ENCODE measurements around the gene FRRS1.
A peak's percentile ranks its signal among the peaks of the same experiment; 100 is the strongest.

FRRS1 gene

DNA sequence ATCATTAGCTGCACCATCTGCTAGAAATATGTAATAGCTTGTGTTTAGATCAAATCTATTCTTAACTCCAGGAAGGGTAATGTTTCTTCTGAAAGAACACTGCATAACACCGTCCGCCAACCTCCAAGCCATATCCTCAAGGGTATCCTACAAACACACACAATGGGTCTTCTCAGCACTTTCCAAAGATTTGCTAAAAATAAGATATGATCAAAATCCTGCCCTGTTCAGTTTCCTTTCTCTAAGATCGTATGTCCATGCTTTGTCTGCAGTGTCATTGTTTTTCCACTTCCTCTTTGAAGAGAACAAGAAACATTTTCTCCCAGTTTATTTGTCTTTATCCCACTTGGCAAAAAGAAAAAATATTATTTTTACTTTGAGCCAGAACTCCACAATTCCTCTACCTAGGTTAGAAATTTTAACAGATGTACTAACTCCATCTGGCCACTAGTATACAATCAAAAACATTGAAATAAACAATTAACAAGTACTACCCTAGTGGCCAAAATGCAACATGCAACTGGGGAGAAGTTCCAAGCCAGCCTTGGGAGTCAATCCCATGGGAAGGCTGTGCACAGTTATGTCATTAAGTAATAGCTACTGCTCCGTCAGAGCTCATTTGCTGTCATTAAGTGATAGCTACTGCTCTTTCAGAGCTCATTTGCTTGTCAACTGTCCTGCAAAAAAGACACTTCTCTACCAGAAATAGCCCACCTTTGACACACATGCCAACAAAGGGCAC lies 37.8 kb downstream of the FRRS1 start:
- peak; percentile 7 for DNase-seq (ENCODE audit: low spot score)

DNA sequence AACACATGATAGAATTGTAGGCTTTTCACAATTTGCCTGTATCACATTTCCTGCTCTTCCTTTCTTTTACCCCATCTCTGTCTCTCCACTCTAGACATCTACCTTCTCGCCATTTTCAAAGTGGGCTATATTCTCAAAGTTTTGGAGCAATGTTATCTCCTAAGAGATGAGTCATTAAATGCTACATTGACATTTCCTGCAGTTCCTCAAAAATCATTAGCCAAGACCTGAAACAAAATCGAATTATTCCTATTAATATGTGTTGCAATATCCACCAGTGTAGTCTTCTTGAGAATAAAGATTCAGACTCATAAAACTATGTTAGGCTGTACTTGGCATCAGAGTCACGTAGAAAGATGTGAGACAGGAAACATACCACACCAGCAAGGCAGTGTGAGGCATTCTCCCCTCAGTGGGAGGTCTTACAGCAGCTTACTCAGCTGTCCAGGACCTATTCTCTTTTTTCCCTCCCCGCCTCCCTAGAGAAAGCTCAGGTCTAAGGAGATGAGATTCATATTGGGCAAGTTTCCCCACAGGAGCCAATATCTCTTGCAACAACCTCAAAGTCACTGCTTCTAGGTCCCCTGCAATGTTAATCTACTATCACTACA lies 38.8 kb downstream of the FRRS1 start:
- no peak for DNase-seq (ENCODE audit: low spot score)

DNA sequence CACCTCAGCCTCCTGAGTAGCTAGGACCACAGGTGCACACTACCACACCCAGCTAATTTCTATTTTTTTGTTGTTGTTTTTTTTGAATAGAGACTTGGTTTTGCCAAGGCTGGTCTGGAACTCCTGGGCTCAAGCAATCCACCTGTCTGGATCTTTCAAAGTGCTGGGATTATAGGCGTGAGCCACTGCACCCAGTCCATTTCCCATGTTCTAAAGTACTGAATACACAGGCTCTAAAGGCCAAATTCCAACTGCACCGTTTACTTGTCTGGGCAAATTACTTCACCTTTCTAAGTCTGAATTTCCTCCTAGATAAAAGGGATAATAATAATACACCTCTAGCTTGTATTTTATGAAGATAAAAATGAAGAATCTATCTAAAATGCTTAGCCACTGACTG lies 39.6 kb downstream of the FRRS1 start:
- DNase-seq (ENCODE audit: low spot score): no peak

DNA sequence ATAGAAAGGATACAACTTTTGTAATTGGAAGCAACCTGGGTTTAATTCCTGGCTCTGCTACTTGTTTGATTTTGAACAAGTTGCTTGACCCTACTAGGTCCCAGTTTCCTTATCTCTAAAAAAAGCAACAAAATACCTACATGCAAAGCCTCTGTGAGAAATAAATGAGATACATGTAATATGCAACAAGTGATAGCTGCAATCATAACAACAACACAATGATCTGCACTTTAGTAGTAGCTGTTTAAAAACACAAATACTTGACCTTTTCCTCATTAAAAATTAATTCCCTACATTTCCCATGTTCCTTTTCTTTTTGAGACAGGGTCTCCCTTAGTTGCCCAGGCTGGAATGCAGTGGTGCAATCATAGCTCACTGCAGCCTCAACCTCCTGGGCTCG lies 40.0 kb downstream of the FRRS1 start:
- no peak for DNase-seq (ENCODE audit: low spot score)

DNA sequence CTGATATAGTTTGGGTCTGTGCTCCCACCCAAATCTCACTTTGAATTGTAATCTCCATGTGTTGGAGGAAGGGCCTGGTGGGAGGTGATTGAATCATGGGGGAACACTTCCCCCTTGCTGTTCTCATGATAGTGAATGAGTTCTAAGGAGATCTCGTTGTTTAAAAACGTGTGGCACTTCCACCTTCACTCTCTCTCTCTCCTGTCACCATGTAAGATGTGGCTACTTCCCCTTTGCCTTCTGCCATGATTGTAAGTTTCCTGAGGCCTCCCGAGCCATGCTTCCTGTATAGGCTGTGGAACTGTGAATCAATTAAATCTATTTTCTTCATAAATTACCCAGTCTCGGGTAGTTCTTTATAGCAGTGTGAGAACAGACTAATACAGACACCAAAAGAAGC lies 40.4 kb downstream of the FRRS1 start:
- DNase-seq (ENCODE audit: low spot score): no peak

DNA sequence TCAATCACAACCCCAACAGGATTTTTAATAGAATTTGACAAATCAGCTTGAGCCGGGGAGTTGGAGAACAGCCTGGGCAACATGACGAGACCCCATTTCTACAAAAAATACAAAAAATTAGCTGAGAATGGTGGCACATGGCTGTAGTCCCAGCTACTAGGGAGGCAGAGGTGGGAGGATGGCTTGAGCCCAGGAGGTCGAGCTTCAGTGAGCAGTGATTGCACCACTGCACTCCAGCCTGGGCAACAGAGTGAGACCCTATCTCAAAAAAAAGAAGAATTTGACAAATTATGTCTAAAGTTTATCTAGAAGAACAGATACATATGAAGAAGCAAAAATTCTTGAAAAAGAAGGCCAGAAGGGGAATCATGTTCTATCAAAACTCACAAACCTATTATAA lies 43.2 kb downstream of the FRRS1 start:
- no peak for DNase-seq (ENCODE audit: low spot score)

DNA sequence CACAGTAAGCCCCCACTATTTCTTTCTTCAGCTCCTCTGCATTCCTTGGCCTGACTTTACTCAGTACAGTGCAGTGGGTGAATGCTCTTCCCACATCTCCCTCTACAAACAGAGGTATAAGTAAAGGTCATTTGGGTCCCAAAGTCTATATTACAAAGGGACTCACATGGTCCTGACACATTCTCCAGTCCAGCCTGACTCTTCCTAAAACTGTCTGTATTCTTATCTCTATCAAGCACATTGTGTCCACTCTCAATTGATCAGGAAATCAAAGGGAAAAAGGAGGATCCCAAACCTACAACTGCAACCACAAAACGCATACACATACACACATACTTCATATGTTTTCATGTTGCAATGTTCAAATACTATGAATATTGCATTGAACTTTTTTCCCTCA lies 49.4 kb downstream of the FRRS1 start:
- DNase-seq (ENCODE audit: low spot score): no peak

DNA sequence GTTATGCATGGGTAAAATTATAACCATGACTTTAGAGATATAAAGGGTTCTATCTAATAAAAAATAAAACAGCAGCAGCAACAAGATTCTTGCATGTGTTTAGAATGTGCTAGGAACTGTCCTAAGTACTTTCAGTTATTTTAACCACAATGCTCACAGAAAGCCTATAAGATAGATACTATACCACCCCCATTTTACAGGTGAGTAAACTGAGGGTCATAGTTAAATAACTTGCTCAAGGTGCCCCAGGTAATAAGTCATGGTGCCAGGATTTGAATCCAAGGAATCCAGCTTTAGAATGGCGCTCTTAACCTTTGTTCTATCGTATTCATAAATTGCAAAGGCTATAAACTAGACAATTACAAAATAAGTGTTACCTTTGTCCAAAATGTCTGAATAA lies 53.4 kb downstream of the FRRS1 start:
- DNase-seq (ENCODE audit: low spot score): no peak

DNA sequence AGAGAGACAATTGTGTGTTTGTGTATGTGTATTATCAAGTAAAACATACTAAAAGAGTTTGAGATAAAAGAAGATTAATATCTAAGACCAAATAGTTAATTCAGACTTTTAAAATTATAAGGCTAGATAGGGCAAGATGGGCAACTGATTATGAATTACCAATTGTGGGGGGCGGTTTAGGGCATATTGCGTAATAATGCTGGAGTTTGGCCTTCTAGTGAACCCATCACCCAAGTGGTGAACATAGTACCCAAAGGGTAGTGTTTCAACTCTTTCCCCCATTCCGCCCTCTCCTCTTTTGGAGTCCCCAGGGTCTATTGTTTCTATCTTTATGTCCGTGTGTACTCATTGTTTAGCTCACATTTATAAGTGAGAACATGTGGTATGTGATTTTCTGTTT lies 55.4 kb downstream of the FRRS1 start:
- no peak for DNase-seq (ENCODE audit: low spot score)

DNA sequence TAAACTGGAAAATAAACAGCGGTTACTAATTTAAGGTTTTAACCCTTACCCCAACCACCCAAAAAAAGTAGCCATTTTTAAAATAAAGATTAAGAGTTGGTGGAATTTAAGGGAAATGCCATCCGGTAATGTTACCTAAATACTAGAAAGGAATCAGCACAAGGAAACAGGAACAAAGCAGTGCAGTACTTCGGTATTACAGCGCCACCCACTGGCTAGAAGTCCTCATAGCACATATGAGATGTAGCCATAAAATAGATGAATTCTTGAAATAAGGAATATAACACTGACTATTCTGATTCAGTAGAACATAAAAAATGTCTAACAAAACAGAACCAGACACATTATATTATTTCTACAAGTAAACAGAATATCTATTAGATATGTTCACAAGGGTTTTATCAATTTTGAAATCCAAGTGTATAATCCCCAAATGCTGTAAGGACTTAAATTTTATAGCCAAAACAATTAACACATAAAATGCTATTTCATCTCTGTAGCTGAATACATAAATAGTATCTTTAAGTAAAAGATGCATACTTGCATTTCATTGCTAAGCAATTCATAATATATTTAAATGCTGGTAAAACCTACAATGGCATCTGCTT lies 58.8 kb downstream of the FRRS1 start:
- DNase-seq (ENCODE audit: low spot score): peak; percentile 17

DNA sequence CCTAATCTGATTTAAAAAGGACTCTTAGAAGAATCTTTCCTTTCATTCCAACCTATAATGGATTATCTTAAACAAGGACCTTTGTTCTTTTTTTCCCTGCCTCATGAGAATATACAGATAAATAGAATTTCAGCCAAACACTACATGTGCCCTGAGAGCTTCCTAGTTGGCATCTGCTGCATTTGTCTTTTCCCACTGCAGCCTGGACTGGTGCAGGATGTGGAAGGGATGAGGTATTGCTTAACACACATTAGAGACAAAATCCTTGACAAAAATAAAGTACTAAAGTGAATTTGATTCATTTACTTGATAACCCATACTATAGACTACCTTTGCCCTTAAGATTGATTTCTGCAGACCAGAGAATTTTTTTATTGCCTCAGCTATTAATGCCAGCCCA lies 61.0 kb downstream of the FRRS1 start:
- DNase-seq (ENCODE audit: low spot score): no peak

DNA sequence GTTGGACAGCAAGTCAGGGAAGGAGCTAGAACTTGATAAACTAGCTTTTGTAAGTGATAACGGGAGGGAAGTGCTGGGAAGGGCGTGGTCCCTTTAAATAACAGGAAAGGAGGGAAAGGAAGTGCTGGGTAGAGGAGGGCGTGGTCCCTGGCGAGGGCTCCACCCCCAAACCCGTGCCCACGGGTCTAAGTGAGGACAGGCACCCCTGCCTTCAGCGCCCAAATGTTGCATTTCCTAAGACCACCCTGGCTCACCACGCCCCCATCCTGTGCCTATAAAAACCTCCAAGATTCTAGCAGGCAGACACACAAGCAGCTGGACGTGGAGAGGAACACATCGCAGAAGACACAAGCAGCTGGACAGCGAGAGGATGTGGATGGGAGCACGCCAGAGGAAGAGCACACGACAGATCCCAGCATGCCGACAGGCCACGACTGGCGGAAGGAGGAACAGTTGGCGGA lies 62.0 kb downstream of the FRRS1 start:
- DNase-seq (ENCODE audit: low spot score): no peak

DNA sequence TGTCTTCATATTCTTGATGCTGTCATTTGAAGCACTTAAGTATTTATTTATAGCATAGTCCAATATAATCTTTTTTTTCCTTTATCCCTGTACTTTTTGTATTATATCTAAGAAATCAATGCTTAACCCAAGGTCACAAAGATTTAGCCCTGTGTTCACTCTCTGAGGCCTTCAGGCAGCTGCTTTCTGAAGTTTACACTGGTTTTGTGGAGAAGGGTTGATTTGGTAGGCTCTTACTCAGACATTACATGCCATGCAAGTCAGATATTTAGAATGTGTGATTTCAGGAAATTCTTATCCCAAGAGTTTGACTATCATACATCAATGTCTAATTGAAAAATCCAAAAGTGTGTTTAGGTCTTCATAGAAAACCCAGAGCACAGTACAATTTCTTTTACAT lies 64.2 kb downstream of the FRRS1 start:
- no peak for DNase-seq (ENCODE audit: low spot score)

DNA sequence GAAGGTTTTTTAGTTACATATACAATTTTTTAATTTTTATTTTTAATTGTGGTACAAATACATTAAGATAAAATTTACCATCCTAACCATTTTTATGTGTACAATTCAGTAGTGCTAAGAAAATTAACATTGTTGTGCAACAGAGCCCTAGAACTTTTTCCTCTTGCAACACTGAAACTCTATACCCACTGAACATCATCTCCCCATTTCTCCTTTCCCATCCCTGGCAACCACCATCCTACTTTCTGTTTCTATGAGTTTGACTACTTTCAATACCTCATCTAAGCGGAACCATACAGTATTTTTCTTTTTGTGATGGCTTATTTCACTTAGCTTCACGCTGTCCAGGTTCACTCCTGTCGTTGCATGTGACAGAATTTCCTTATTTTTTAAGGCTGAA lies 66.4 kb downstream of the FRRS1 start:
- no peak for DNase-seq (ENCODE audit: low spot score)

DNA sequence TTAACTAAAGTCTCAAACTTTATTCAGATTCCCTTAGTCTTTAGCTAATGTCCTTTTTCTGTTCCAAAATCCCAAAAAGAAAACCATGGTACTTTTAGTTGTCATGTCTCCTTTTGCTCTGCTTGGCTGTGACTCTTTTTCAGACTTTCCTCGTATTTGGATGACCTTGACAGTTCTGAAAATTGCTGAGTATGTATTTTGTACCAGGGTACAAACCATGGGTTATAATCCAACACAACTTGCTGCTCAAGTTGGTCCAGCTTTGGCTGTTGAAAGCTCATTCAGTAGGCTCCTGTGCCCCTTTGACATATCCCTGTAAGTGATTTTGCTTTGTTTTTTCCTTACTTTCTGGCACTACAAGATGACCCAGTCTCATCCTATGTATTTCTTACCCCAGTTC lies 68.9 kb downstream of the FRRS1 start:
- no peak for DNase-seq (ENCODE audit: low spot score)

DNA sequence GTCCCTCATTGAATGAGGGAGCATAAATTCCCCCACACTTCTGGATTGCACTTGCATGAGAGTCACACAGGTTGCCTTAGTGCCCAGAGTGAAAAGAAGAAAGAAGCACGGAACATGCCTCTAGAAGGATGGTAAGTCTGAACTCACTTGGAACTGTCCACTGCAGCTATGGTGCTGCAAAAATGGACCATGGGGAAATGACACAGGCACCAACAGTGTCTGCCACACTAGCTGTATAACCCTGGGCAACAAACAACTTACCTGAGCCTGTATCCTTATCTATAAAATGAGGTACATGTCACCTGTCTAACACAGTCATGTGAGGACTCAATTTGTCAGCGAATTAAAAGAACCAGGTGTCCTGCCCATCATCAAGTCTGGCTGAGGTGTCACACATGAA lies 69.8 kb downstream of the FRRS1 start:
- DNase-seq (ENCODE audit: low spot score): no peak

DNA sequence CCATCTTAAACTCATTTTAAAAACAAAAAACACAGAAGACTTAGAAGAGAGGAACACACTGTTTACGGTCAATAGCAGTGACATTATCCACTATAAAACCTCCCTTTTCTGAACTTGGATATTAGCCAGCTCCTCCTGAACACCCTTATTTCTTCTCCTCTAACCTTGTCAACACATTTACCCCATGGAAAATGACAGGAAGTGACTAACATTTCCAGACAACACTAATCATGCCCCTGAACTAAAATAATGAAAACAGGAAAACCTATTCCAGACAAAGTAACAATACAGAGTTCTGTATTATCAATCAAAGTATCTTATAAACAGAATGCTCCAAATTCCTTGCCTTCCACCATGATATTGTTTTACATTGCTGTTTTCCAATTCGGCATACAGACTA lies 75.3 kb downstream of the FRRS1 start:
- DNase-seq (ENCODE audit: low spot score): no peak

DNA sequence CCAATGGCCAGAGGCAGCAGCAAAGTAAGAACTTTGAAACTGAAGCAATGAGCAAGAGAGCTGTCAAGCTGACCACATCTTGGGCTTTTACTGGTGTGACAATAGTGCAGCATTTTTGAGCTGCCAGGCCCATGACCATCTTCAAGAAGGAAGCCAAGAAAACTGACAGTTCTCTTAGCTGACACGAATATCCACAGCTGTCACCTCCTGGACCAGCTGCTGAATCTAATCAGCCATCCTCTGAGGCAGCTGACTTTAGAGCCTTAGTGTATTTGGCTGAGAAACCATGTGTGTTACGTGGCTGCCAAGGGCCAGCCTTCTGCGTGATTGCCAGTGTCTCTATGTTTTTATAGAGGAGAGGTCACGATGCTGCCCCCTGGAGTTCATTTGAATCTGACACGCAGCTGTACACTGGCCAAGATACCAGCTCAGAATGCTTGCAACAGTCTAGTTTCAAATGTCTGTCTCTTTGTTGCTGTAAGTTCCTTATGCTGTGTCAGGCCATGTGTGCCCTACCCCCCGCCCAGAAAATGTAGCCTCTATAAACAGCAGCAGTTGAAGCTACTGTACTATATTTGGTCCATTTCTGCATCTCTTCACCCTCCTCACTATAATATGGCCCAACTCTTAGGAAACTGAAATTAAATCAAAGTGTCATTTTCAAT lies 80.8 kb downstream of the FRRS1 start:
- peak; percentile 25 for DNase-seq (ENCODE audit: low spot score)

DNA sequence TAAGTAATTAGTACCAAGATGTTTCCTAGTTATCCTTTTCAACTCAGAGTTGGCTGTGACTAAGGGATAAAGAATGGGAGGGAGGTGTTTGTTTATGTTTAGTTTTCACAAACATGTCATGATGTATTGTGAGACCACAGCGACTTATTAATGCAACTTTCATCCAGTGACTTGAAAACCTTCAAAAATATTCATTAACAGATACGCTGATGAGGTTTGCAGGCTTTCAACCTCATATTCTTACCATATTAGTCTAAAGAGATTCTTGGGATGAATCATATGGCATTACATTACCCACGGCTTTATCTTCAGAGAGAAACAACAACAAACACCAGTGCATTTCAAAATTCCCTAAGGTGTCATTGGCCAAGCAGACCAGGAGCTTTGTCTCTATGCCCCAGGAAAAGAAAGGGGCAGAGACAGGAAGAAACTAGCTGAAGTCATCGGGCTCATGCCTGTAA lies 84.1 kb downstream of the FRRS1 start:
- no peak for DNase-seq (ENCODE audit: low spot score)

DNA sequence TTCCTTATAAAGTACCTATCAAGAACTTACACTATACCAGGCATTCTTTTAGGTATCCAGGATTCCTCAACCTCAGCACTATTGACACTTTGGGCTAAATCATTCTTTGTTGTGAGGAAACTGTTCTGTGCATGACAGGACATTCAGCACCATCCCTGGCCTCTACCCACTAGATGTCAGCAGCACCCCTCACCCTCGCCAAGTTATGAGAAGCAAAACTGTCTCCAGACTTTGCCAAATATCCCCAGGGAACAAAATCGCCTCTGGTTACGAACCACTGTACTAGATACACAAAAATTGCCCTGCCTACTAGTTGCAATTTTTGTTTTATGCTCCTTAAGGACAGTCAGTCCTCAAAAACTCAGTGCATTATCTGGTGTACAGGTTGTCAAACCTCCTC lies 84.9 kb downstream of the FRRS1 start:
- no peak for DNase-seq (ENCODE audit: low spot score)

DNA sequence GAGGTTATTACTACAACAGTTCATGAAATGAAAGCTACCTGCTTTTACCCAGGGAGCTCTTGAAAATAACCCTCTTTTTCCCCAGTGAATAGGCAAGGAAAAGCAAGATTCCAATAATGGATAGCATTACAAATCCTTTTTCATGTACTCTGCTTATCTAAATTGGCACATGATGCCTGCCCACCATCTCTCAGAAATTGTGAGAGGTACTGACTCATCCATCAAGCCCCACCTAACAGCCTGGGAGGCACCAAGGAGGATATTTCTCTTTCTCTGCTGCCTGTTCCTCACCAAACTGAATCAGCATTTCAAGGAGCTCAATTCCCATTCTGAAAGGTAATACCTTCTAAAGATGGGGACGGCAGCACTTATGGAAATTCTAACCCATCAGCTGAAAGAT lies 86.2 kb downstream of the FRRS1 start:
- DNase-seq (ENCODE audit: low spot score): no peak

DNA sequence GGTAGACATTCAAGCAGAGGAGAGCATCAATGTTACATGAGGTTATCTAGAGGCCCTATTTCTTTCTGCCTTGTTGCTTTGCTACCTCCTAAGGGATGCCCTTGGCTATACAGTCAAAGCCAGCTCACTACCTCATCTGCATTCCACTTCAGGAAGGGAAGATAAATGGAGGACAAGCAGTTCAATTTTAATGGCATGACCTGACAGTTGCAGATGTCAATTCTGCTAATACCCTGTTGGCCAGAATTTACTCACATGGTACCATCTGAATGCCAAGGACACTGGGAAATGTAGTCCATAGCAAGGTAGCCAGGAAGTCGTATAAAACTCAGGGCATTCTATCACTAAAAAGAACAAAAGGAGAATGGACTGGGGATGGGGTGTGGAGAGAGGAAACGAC lies 89.0 kb downstream of the FRRS1 start:
- DNase-seq (ENCODE audit: low spot score): no peak

DNA sequence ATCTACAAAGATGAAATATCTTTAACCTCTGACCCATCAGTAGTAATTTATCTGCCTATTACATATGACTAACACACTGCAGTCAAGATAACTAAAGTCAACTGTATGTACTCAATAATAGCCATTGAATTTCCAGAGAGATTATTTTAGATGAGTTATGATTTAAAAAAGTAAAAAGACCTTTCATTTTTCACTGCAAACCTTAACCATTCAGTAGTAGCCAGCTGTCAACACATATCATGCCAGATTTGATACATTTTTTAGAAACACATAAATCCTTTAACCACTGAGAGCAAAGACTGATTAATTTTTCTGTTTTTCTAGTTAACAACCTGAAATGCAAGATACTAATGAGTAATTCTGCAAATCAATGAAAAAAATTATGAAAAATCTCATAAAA lies 89.6 kb downstream of the FRRS1 start:
- no peak for DNase-seq (ENCODE audit: low spot score)

All from germinal center (tissue), 1 donor.